Nephron (organoid): ENCODE data around the gene MSRB3.
A peak's percentile ranks its signal among the peaks of the same experiment; 100 is the strongest.

Source experiments
- H3K27ac Mint-ChIP-seq, 3 experiments: 2 replicates each; pipeline ENCODE4 v1.8.0; 2020; ENCODE audit warnings: mixed read lengths in 3 of 3, mild to moderate bottlenecking in 2 of 3, moderate library complexity in 1 of 3
- H3K27me3 Mint-ChIP-seq: 2 replicates; pipeline ENCODE4 v1.8.0; 2021; ENCODE audit warnings: low read depth, mild to moderate bottlenecking, moderate library complexity, mixed read lengths
- H3K36me3 Mint-ChIP-seq: 2 replicates; pipeline ENCODE4 v1.8.0; 2020; ENCODE audit warnings: low read depth, mixed read lengths
- H3K4me1 Mint-ChIP-seq: 2 replicates; pipeline ENCODE4 v1.8.0; 2020; ENCODE audit warnings: mixed read lengths
- H3K4me3 Mint-ChIP-seq, 3 experiments: 2 replicates each; pipeline ENCODE4 v1.8.0; 2020; ENCODE audit warnings: mild to moderate bottlenecking in 3 of 3, mixed read lengths in 3 of 3, moderate library complexity in 2 of 3
- H3K9me3 Mint-ChIP-seq: 2 replicates; pipeline ENCODE4 v1.8.0; 2020; ENCODE audit warnings: mixed read lengths
- CTCF ChIP-seq, 3 experiments: fragments of 200-600 bp; sonication (generic); IDR thresholded peaks; one replicate each; pipeline ENCODE4 v1.5.0; 2021; ENCODE audit warnings: antibody characterized with exemption in 3 of 3; ENCODE audit not compliant: unreplicated experiment in 3 of 3

Gene MSRB3

GRCh38 chr12:65511134-65511834 lies 232.8 kb downstream of the MSRB3 start:
- H3K4me1 Mint-ChIP-seq, result peaks cover 34% of the 10 kb centered on the region
- TF ChIP-seq CTCF (IDR thresholded peaks at IDR 0.05; ENCODE audit: unreplicated experiment in 3 of 3), result peak; percentile 25 to 46 (median 34)
- no peaks in the 10 kb centered on the region for H3K9me3 Mint-ChIP-seq
- H3K4me3 Mint-ChIP-seq, result peak overlapping the region; percentile 33 to 56 (median 54)
- peaks cover 8% of the 10 kb centered on the region for H3K27me3 Mint-ChIP-seq
- H3K36me3 Mint-ChIP-seq, result no peaks in the 10 kb centered on the region
- H3K27ac Mint-ChIP-seq, result peak overlapping the region; percentile 86 to 96 (median 92)

- Mint-ChIP-seq H3K36me3 (no peaks in the 10 kb centered on the region), H3K27me3 (peaks cover 8% of the 10 kb centered on the region), H3K9me3 (no peaks in the 10 kb centered on the region), H3K27ac (peak overlapping the region; percentile 22 to 96 (median 73)), H3K4me3 (no peak overlapping the region), H3K4me1 (peaks cover 34% of the 10 kb centered on the region)
- no peak for TF ChIP-seq CTCF (IDR thresholded peaks at IDR 0.05; ENCODE audit: unreplicated experiment in 3 of 3)
Measured at GRCh38 chr12:65511912-65512311, 233.4 kb downstream of the MSRB3 start.
